Adrenal gland (tissue), 12 donors: Measurements from ENCODE around the gene CD81. TPM values are rescaled to one million over a fixed set of nuclear protein-coding genes. Genes with fewer than 3 reads are reported as not detected.

ENCODE experiments used
- DNase-seq, 7 donors: peaks; one replicate each; pipeline ENCODE4 v3.0.0-alpha.2; 2019 to 2020
- H3K27ac ChIP-seq, 5 donors: fragments of 200-600 bp; sonication (generic) in 4 of 5; 1 replicate in 3 of 5; 2 replicates in 2 of 5; pipeline versions ENCODE4 v1.5.1 to v1.8.0; 2016 to 2020; ENCODE audit warnings: mild to moderate bottlenecking in 1 of 5
- H3K27me3 ChIP-seq: fragments of 200-600 bp; 2 replicates; pipeline ENCODE4 v1.8.0; 2021
- H3K36me3 ChIP-seq, 2 donors: fragments of 200-600 bp; replicated peaks in 1 of 2; 1 replicate in 1 of 2; 2 replicates in 1 of 2; pipeline versions ENCODE4 v1.5.1 to v1.8.0; 2018 to 2022
- H3K4me1 ChIP-seq, 2 donors: fragments of 200-600 bp; replicated peaks in 1 of 2; 1 replicate in 1 of 2; 2 replicates in 1 of 2; pipeline versions ENCODE4 v1.5.1 to v1.8.0; 2018 to 2021
- H3K4me3 ChIP-seq, 4 donors: fragments of 200-600 bp; sonication (generic) in 3 of 4; one replicate each; pipeline ENCODE4 v1.5.1; 2016 to 2018
- H3K9me3 ChIP-seq, 3 donors: fragments of 200-600 bp; sonication (generic) in 1 of 3; replicated peaks in 1 of 3; 1 replicate in 2 of 3; 2 replicates in 1 of 3; pipeline versions ENCODE4 v1.5.1 to v1.8.0; 2016 to 2021
- CTCF ChIP-seq, 6 experiments: fragments of 450-650 bp in 4 of 6; fragments of 200-600 bp in 2 of 6; sonication (generic) in 1 of 6; IDR thresholded peaks; 1 replicate in 5 of 6; 2 replicates in 1 of 6; pipeline versions ENCODE4 v1.5.1 to v1.8.0; 2016 to 2021; ENCODE audit warnings: antibody characterized with exemption in 6 of 6, mild to moderate bottlenecking in 2 of 6, moderate library complexity in 1 of 6
- POLR2A ChIP-seq, 2 donors: fragments of 450-650 bp; IDR thresholded peaks; one replicate each; pipeline ENCODE4 v1.6.1; 2017; ENCODE audit warnings: antibody characterized with exemption in 2 of 2, mild to moderate bottlenecking in 2 of 2, moderate library complexity in 1 of 2
- WGBS, 4 donors: extraction: QIAGEN DNeasy Blood & Tissue Kit in 2 of 4; methylation state at CpG; one replicate each; pipeline versions ENCODE4 v1.1.5 to v1.1.7; 2013 to 2017; 5-methylcytosine and 5-hydroxymethylcytosine counted together
- intact Hi-C, 2 donors: fragments of 100-400 bp; cut with DNase I; formaldehyde crosslinking; loops; one replicate each; pipeline versions ENCODE4 v1.14.1 to v1.15.0; 2022 to 2023
- polyA plus RNA-seq, 3 donors: library from polyadenylated mRNA; stranded (reverse); fragments of 200-250 nt in 2 of 3; fragments of 350-450 nt in 1 of 3; fragmentation: Illumina TruSeq in 1 of 3; extraction: RNeasy Lipid Tissue Mini Kit (QIAGEN cat#74804) in 1 of 3; gene quantifications; one replicate each; pipeline ENCODE4 v1.2.3, GENCODE V29; 2013 to 2014
- total RNA-seq, 9 donors: library from RNA; depleted of rRNA in 4 of 9; stranded (reverse); fragments of >200 nt in 4 of 9; fragments of 120-200 nt in 1 of 9; fragmentation: NEBNext Ultra II Directional in 1 of 9; extraction: Animal tissue kit (Norgen Biotek cat#: 25700) in 1 of 9; gene quantifications; one replicate each; pipeline versions ENCODE4 v1.1.0 to v1.2.4, GENCODE V29; 2013 to 2023
- donor health status: healthy with polysubstance abuse.
- donor health status: Bipolar disorder and iron deficiency.
- donor health status: DM: yes; HTN: yes; CAD: no.
- donor health status: DM: no; HTN: no; CAD: no.
- donor health status: DM: no; HTN: no; CAD: no.
- donor health status: DM: yes; HTN: yes; CAD: no.

CD81 gene
- total and polyA plus RNA-seq, 12 donors, result 40.9 to 444 (median 275) TPM

GRCh38 chr11:2385156-2386151 lies 8.3 kb downstream of the CD81 start:
- intact Hi-C loops, result no loop called here
- Histone ChIP-seq H3K27ac (peak overlapping the region in 1 of 5 donors; percentile 99), H3K4me3 (no peak overlapping the region), H3K36me3 (peaks cover 0 to 2% of the 10 kb centered on the region in 2 donors), H3K4me1 (peaks cover 4 to 91% of the 10 kb centered on the region in 2 donors), H3K27me3 (no peaks in the 10 kb centered on the region), H3K9me3 (no peaks in the 10 kb centered on the region)
- no peak for DNase-seq
- 82 to 84% (median 83%) methylated on average over 27 to 45 of the region's 48 CpGs for WGBS, 4 donors
- TF ChIP-seq POLR2A (IDR thresholded peaks at IDR 0.05) (no peak), CTCF (IDR thresholded peaks at IDR 0.05) (no peak)

- Histone ChIP-seq H3K4me1 (peaks cover 4 to 82% of the 10 kb centered on the region in 2 donors), H3K4me3 (no peak overlapping the region), H3K27ac (peak overlapping the region in 2 of 5 donors; percentile 41 to 65), H3K9me3 (no peaks in the 10 kb centered on the region), H3K36me3 (peaks cover 0 to 10% of the 10 kb centered on the region in 2 donors), H3K27me3 (no peaks in the 10 kb centered on the region)
- intact Hi-C loops, result no loop called here
- TF ChIP-seq CTCF (IDR thresholded peaks at IDR 0.05), result no peak
- TF ChIP-seq POLR2A (IDR thresholded peaks at IDR 0.05), result no peak
- 37 to 76% (median 57%) methylated on average over 6 to 9 of the region's 9 CpGs for WGBS, 4 donors
- DNase-seq, result no peak
Observed at GRCh38 chr11:2386591-2386990, 9.5 kb downstream of the CD81 start.

- Histone ChIP-seq H3K9me3 (no peaks in the 10 kb centered on the region), H3K4me1 (peaks cover 4 to 74% of the 10 kb centered on the region in 2 donors), H3K27me3 (no peaks in the 10 kb centered on the region), H3K36me3 (peaks cover 0 to 17% of the 10 kb centered on the region in 2 donors), H3K4me3 (no peak overlapping the region), H3K27ac (peak overlapping the region in 2 of 5 donors; percentile 41 to 65)
- peak in 1 of 7 donors; percentile 77 for DNase-seq
- TF ChIP-seq CTCF (IDR thresholded peaks at IDR 0.05), result no peak
- no peak for TF ChIP-seq POLR2A (IDR thresholded peaks at IDR 0.05)
- 55 to 77% (median 59%) methylated on average over 9 to 14 of the region's 14 CpGs for WGBS, 4 donors
- intact Hi-C loops, result no loop called here
Observed at GRCh38 chr11:2387266-2387987, 10.3 kb downstream of the CD81 start.
